Activated CD4-positive, CD25-positive, alpha-beta regulatory T cell (primary cell): ENCODE data around the gene TASP1.
"Not testable (repeated sequence)": the region's sequence is repeated elsewhere in the genome, so short reads cannot be mapped to it uniquely, and the experiment has no call there.

ENCODE experiments used
- DNase-seq, 4 experiments: peaks; one replicate each; lab custom pipeline; 2025; lab: John Stamatoyannopoulos, UW

The TASP1 gene

DNA sequence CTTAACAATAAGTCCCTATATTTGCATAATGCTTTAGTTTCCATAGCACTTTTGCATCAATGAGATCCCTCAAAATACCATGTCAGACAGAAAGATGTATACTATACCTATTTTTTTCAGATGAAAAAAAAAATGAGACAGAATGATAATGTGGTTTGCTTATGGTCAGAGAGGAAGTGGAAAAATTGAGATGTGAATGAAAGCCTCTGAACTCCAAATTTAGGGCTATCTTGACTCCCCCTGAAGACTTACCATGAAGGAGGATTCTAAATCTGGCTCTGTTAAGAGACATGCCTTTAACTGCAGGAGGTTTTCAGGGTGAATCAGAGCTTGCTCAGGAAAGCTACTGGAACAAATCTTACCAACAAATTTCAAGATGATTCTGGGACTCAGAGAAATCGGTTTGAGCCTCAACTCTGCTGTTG, 241.4 kb downstream of the TASP1 start:
- no peak for DNase-seq

DNA sequence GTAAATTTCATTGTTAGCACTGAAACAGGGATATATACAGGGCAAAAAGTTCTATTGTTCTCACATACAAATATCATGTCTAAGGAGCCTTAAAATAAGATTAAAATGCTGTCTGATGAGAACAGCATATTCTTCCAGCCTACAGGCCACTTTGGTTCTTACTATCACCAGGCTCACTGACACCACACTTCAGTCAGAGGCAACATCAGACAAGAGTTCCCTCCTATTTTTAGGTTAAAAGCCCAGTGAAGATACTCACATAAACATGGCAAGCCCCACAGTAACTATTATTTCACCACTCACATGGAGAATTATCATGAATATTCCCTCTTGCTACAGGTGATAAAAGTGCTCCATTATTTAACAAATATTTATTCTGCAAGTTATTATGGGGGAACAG, 241.9 kb downstream of the TASP1 start:
- no peak for DNase-seq

DNA sequence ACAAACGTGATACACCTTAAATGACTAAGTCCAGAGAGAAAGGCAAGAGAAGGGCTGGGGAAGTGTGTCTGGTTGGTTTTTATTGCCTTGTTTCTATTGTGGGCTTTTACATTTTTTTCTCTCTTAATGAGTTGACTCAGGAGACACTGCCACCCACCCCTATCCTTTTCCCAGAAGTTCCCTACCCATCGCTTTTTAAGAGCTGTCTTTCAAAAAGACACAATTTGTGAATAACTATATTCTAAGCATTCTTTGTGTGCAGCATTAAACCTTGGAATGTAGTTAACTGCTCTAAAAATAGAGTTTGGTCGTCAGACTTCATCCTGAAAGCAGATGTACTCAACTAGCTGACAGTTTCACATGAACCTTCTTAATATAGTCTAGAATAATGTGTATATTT, 242.7 kb downstream of the TASP1 start:
- DNase-seq = no peak

DNA sequence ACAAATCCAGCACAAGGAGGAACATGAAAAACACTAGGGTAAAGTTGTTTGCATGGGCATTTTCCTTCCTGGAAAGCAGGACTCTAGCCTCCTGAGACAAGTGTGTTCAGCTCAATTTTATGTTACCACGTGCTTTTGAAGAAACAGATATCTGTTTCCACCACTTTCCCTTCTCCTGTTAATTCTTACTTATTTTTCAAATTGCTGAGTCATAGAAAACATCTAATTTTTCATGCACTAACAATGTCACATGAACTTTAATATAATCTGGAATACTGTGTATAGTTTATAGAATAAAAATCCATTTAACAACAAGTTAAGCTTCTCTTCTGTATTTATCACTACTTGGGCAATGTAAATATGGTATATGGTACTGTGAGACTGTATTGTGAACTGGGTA, 243.5 kb downstream of the TASP1 start:
- DNase-seq = no peak

DNA sequence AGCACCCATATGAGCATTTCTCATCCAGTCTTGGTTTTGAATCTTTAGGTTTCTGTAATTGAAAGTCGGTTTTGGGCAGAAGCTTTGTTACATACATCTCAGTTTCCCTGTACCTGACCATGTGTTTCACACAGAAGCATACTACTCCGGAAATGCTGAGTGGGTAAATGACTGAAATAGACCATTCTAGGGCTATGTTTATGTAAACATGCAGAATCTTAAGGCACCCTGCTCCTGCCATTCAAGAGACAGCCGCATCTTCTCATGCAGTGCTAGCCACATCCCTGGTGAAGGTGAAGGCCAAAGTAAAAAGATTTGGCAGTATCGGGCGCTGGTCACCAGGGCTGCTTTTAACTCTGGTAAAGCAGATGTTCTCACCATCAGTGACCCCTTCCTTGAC, 246.3 kb downstream of the TASP1 start:
- no peak for DNase-seq

DNA sequence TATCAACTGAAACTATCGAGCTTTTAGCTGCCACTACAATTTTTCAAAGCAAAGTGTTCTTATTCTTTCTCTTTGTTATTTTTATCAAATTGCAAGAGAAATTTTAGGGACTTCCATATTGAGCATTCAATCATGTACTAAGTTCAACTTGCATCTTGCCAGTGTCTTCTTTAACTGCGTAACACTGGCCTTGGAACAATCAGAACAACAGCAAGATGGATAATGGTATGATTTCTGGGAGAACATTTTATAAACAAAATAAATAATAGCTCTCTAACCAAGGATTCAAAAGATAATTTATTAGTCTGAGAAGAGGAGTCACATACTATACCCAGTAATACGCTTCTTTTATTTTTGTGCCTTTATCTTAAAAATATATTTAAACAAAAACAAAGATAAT, 249.6 kb downstream of the TASP1 start:
- no peak for DNase-seq

DNA sequence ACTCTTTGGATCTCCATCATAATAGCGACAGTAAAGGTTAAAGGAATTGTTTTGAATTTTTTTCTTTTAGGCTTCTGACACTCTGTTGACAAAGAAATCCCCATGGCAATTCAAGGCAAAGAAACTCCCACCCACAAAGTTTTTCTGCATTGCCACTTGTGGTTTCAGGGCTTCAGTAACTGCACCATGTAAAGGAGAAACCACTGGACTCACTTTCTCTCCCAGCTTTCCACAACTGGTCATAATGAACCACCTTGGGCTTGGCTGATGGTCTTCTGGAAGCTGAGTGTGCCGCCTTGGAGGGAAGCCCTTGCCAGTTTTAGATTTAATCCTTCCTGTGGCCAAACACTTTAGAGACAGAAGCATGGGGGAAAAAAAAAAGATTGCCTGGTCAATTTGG, 254.6 kb downstream of the TASP1 start:
- no peak for DNase-seq

DNA sequence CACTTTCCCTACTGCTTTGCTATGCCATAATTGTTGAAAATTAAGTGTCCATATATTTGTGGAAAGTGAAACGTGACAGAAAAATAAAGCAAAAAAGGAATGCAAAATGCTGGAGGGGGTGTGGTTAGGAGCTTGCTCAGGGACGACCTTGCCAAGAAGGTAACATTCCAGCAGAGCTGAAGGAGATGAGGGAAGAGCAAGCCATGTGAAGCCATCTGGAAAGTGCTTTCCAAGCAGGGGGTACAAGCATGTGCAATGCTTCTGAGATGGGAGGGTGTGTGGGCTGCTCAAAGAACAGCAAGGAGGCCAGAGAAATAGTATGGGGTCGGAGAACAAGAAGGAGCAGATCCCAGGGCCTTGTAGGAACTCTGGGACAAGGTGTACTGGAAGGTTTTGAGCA, 255.9 kb downstream of the TASP1 start:
- no peak for DNase-seq

DNA sequence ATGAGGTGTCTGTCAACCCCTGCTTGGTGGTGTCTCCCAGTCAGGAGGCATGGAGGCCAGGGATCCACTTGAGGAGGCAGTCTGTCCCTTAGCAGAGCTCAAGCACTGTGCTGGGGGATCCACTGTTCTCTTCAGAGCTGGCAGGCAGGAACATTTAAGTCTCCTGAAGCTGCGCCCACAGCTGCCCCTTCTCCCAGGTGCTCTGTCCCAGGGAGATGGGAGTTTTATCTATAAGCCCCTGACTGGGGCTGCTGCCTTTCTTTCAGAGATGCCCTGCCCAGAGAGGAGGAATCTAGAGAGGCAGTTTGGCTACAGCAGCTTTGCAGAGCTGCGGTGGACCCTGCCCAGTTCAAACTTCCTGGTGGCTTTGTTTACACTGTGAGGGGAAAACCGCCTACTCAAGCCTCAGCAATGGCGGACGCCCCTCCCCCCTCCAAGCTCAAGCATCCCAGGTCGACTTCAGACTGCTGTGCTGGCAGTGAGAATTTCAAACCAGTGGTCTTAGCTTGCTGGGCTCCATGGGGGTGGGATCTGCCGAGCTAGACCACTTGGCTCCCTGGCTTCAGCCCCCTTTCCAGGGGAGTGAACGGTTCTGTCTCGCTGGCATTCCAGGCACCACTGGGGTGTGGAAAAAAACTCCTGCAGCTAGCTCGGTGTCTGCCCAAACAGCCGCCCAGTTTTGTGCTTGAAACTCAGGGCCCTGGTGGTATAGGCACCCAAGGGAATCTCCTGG, 258.1 kb downstream of the TASP1 start:
- not testable (repeated sequence) for DNase-seq

DNA sequence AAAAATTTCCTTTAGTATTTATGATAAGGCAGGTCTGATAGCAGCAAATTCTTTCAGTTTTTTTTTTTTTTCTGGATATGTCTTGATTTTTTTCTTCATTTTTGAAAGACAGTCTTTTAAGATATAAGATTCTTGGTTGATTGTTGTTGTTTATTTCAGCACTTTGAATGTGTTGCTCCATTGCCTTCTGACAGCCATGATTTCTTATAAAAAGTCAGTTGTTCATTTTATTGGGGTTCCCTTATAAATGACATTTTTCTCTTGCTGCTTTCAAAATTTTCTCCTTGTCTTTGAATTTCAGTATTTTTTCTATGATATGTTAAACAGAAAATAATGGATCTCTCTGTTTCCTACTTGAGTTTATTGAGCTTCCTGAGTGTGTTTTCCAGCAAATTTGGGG, 265.3 kb downstream of the TASP1 start:
- DNase-seq = no peak

DNA sequence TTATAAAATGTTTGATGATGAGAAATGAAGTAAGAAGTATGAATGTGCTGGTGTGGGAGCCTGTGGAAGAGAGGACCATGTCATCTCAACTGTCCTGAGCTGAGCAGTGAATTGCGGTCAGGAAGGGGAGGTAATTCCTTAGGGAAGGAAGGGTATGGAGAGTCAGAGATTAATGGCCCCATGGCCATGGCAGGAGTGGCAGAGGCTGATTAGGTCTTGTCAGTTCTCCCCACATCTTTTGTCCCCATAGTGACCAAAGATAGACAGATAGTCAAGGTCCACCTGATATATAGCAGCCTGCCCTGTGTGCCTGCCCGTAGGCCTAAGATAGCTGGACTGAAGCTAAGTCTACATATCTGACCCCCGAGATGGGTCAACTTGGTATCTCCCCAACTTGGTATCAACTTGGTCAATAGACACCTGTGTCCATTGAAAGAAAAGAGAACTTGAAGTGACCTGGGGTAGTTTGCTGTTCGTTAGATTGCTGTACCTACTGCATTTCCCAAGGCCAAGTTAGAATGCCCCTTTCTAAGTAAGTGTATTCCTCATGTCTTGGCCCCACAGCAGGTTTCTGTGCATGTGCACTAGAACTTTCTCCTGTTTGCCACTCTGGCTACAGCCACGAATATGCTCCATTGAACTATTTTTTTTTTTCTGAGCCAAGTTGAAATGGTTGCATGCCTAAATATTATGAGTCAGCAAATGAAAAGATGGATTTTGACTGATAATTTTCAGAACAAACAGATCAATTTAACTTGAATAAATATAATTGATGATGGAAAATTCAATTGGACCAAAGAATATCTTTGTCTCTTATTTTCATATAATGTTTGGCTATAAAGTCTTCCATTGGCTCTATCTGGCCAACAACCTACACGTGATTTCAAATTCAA, 274.2 kb downstream of the TASP1 start:
- no peak for DNase-seq

DNA sequence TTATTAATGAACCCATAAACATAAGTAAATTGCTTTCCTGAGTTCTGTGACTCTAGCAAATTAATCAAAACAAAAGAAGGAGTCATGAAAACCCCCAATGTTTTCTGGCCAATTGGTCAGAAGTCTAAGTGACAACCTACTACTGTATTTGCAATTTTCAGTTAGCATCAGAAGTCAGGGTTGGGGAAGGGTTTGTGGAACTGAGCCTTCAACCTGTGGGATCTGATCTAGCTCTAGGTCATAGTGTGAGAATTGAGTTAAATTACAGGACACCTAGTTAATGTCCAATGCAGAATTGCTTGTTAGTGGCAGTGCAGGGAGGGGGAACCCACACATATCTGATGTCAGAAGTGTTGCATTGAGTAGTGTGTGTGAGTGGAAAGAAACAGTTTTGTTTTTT, 275.3 kb downstream of the TASP1 start:
- no peak for DNase-seq

DNA sequence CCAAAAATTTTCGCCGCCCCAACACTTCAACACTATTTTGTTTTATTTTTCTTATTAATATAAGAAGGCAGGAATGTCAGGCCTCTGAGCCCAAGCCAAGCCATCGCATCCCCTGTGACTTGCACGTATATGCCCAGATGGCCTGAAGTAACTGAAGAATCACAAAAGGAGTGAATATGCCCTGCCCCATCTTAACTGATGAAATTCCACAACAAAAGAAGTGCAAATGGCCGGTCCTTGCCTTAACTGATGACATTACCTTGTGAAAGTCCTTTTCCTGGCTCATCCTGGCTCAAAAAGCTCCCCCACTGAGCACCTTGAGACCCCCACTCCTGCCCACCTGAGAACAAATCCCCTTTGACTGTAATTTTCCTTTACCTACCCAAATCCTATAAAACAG, 276.6 kb downstream of the TASP1 start:
- not testable (repeated sequence) for DNase-seq

DNA sequence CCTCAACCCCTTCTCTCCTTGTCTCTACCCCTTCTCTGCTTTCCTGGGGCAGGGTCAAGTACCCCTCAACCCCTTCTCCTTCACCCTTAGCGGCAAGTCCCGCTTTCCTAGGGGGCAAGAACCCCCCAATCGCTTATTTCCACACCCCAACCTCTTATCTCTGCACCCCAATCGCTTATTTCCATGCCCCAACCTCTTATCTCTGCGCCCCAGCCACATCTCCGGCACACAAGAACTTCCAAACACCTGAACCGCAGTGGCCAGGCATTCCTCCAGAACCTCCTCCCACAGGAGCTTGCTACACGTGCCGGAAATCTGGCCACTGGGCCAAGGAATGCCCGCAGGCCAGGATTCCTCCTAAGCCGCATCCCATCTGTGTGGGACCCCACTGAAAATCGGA, 279.8 kb downstream of the TASP1 start:
- DNase-seq = not testable (repeated sequence)

DNA sequence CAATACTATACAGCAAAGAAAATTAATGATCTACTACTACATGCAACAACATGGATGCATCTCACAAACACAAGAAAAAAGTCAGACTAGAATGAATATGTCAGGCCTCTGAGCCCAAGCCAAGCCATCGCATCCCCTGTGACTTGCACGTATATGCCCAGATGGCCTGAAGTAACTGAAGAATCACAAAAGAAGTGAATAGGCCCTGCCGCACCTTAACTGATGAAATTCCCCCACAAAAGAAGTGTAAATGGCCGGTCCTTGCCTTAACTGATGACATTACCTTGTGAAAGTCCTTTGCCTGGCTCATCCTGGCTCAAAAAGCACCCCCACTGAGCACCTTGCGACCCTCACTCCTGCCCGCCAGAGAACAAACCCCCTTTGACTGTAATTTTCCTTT, 280.9 kb downstream of the TASP1 start:
- not testable (repeated sequence) for DNase-seq

DNA sequence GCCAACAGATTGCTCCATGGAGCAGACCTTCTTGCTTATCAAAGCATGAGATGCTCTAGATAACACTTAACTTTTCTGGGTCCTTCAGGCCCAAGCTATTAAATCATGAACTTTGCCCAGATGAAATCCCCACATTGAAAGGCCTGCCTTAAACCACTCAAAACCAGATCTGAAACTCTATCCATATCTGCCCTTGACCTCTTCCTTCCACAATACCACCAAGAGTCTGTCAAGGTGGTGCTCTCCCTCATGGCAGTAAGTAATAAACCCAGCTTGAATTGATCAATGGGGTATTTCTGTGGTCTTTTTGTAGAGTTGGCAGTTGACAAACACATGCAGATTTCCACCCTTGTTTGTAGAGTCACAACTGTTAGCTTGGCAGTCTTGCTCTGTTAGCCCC, 282.1 kb downstream of the TASP1 start:
- no peak for DNase-seq

DNA sequence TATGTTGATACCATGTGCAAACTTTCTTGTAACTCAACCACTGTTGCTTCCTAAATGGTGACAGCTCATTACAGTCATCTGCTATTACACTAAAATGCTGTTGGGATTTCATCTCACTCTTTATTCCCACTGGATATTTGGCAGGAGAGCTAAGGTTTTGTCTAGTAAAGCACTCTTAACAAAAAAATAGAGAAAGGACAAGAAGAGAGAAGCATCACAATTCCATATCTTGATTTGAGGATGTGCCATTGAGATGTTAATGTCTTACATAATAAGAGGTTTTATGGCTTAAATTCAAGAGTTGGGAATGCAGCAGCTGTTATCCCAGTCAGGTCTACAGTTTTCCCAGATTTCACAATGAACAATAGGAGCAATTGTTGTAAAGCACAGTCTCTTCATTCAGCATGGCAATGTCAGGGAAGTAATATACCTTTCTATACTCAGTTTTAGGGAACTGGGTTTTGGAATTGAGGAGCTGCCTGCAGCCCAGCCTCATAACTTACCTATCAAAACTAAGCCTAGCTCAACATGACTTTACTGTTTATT, 282.7 kb downstream of the TASP1 start:
- DNase-seq = no peak

DNA sequence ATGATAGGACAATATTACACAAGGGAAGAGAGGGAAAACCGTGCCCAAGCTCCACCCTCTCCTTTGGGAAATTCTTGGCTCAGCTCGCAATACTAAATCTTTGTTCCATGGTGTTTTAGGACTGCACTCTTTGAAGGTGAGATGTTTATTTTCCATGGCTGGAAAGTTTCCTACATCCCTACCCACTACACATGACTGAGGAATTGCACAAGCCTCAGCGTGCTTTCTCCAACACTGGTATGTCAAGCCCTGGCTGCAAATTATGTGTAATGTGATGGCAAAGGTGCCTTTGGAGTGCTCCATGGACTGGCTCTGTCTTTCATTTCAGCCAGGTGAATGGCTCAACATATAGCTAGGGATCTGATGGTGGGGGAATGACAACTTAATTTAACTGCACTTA, 283.3 kb downstream of the TASP1 start:
- DNase-seq = no peak

DNA sequence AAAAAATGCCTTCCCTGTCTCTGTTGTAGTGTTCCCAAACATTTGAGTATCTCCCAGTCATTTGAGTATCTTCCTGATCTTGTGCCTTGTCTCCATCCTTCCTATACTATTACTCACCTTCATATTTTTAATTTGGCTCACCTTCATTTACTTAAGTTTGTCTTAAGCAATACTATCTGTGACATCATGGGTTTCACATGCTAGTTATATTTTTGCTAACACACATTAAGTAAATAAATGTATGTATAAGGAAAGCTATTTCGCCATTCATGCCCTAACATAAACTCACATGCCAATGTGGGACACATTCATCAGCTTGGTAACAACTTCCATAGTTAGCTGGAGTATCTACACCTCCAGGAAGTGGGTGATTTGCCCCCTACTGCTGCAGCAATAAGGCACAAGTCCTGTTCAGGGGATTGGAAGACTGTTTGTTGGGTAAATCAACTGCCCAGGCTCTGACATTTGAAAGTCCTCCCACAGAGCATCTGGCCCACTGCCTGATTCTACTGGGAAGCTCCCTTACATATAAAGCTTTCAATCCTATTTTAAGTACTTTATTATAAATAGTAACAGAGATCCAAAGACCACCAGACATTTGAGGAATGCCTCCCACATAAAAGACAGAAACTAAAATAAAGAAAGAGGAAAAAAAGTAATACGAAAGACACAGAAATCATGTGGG, 285.3 kb downstream of the TASP1 start:
- no peak for DNase-seq

DNA sequence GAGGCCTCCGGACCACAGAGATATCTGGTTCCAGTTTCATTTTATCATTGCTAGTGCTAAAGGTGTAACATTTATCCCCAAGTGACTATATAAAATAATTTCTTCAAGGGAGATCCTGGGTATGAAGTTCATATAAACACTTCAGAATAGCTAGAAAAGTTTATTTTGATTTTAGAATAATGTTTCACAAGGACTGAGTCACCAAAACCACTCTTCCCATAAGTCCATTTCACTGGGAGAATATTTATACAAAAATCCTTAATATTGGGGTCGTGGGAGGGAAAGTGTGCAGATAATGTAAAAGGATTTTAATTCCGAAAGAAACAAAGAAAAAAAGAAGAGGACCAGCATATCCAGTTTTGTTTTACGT, 289.5 kb downstream of the TASP1 start:
- DNase-seq = no peak

DNA sequence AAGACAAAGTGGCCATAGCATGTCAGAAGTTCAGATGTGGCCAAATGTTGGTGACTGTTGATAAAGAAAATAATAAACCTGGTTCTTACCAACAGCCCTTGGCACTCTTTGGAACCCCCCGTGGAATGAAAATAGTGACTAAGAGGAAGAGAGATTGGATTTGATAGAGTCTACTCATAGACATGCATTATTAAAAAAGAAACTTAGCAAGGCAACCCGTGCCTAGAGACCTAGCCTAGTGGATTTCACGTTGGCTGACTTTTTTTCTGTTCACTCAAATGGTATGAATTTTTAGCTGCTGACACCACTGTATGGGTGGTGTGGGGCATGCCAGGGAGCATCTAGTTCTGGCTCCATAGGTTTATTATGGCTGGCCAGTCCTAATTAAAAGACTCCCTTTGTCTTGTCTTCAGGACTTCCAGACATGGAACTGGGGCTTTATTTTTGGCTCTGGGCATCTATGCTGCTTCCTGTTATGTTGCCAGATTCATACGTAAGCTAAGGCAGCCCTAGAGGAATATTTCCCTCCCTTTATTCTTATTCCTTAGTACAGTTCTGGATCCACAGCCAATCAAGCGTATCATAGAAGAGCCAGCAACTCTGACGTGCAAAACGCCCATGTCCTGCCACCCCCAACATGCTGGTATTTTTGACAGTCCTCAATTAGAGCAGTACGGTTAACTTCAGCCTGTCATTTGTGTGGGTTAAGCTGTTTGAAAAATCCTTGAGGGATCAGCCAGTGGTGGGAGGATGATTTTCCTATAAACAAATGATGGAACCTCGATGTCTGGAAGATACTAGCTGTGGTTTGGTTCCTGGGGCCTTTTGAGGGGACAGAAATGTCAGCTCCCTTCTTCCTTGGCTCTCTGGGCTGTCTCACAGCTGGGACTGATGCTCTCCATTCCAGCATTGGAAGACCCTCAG, 290.2 kb downstream of the TASP1 start:
- DNase-seq = no peak

DNA sequence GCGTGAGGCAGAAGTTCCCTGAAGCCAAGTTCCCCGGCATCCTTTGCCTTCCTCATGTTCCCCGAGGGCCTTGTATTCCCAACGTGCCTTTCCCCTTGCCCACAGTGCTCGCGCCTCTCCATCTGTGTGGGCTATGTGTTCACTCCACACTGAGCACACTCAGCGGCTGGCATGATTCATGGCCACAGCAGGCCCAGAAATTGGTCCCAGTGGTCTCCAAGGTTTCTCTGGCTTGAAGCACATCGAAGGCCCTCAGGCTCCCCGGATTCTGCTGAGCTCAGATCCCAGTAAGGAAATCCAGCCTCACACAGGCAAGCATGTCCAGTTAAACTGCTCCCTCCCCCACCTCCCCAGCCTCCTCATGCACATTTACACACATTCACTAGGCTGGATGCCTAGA, 294.1 kb downstream of the TASP1 start:
- DNase-seq = no peak
